ENCODE measurements around the gene STK32B.

Gene STK32B

DNA sequence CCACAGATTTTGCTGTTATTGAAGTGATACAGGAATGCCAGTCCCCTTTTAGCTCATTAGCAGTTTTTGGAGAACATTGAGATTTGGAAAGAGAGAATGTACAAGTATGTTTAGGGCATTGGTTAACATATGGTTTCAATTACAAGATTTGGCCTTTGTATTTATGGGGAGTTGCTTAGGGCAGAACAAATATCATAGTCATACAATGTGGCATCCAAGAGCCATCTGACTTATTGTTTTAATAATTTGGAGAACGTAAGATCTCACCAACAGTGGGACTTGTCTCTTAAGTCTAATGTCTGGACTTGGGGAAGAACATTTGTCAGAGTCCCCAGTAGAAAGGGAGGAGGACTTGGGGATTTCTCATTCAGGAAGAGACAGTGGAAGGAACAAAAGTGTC, 166.1 kb downstream of the STK32B start:
- H3K27me3 ChIP-seq: no peaks in the 10 kb centered on the region
- no peak overlapping the region for H3K27ac ChIP-seq
- H3K36me3 ChIP-seq: no peaks in the 10 kb centered on the region
- H3K4me1 ChIP-seq (ENCODE audit: control insufficient read depth in 1 of 2, insufficient read depth in 1 of 2, low read depth in 1 of 2, low read length in 1 of 2): no peaks in the 10 kb centered on the region
- TF ChIP-seq, protein P1, sequence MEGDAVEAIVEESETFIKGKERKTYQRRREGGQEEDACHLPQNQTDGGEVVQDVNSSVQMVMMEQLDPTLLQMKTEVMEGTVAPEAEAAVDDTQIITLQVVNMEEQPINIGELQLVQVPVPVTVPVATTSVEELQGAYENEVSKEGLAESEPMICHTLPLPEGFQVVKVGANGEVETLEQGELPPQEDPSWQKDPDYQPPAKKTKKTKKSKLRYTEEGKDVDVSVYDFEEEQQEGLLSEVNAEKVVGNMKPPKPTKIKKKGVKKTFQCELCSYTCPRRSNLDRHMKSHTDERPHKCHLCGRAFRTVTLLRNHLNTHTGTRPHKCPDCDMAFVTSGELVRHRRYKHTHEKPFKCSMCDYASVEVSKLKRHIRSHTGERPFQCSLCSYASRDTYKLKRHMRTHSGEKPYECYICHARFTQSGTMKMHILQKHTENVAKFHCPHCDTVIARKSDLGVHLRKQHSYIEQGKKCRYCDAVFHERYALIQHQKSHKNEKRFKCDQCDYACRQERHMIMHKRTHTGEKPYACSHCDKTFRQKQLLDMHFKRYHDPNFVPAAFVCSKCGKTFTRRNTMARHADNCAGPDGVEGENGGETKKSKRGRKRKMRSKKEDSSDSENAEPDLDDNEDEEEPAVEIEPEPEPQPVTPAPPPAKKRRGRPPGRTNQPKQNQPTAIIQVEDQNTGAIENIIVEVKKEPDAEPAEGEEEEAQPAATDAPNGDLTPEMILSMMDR (IDR thresholded peaks at IDR 0.05): no peak
- peaks cover 5% of the 10 kb centered on the region for H3K9me3 ChIP-seq
- no peak overlapping the region for H3K4me3 ChIP-seq (ENCODE audit: low read depth in 1 of 2, low read length in 1 of 2)

DNA sequence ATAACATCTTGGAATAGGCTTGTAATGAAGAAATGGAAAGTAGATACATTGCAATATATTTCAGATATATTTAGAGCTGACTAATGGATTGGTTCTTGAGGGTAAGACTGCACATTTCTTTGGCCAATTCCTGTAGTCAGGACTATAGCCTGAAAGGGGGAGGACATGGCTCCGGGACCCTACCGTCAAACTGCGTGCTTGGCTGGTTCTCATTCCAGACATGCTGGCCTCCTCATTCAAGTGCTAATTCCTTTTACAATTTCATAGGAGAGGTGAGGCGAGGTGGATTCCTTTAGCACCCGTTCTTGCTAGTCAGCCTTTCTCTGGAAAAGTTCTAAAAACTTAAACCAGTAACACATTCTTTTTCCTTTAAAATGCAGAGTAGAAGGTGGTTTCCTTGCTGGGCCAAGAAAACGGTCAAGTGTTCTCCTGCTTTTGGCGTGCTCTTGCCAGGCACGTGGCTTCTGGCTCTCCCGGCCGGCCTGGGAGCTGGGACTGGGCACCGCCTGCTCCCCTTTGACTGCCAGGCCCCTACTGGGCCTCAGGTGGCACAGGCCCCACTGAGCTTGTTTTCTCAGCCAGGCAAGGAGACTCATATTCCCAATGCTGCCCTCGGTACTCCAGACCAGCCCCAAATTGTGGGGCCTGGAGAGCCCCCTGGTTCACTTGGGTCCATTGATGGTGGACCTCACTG, 167.2 kb downstream of the STK32B start:
- TF ChIP-seq, protein P1 (IDR thresholded peaks at IDR 0.05): no peak
- no peaks in the 10 kb centered on the region for H3K36me3 ChIP-seq

DNA sequence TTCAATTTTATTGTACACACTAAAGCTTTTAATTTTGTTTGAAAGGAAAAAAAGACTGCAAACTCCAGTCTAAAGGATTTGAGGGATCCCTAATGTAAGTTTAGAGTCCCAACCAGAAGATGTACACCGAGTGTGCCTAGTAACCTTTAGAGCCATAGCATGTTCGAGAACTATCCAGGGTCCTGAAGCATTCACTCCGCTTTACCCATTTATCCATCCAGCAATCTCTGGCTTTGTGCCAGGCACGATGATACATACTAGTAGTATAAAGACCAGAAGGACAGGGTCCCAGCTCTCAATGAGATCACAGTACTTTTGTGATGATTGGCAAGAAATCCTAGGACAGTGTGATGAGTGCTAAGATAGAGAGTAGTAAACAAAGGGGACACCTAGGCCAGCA, 168.7 kb downstream of the STK32B start:
- Histone ChIP-seq H3K9me3 (peaks cover 5% of the 10 kb centered on the region), H3K4me1 (ENCODE audit: control insufficient read depth in 1 of 2, insufficient read depth in 1 of 2, low read depth in 1 of 2, low read length in 1 of 2) (no peaks in the 10 kb centered on the region), H3K36me3 (no peaks in the 10 kb centered on the region), H3K4me3 (ENCODE audit: low read depth in 1 of 2, low read length in 1 of 2) (no peak overlapping the region), H3K27me3 (no peaks in the 10 kb centered on the region), H3K27ac (no peak overlapping the region)
- TF ChIP-seq, protein P1 (IDR thresholded peaks at IDR 0.05): no peak

More for the DNA sequence above, 167.2 kb downstream of the STK32B start:
- Histone ChIP-seq H3K27ac (no peak overlapping the region), H3K4me1 (ENCODE audit: control insufficient read depth in 1 of 2, insufficient read depth in 1 of 2, low read depth in 1 of 2, low read length in 1 of 2) (no peaks in the 10 kb centered on the region), H3K27me3 (no peaks in the 10 kb centered on the region), H3K9me3 (peaks cover 5% of the 10 kb centered on the region), H3K4me3 (ENCODE audit: low read depth in 1 of 2, low read length in 1 of 2) (no peak overlapping the region)

DNA sequence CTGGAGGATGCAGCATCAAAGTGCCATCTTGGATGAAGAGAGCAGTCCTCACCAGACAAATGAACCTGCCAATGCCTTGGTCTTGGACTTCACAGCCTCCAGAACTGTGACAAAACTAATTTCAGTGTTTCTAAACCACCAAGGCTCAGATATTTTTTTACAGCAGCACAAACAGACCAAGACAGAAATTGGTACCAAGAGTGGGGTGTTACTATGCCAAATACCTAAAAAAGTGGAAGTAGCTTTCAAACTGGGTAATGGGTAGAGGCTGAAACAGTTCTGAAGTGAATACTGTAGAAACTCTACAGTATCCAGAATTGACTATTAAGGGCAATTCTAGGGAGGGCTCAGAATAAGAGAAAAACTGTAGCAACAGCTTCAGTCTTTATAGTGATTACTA, 170.8 kb downstream of the STK32B start:
- TF ChIP-seq, protein P1 (IDR thresholded peaks at IDR 0.05): no peak
- no peaks in the 10 kb centered on the region for H3K4me1 ChIP-seq (ENCODE audit: control insufficient read depth in 1 of 2, insufficient read depth in 1 of 2, low read depth in 1 of 2, low read length in 1 of 2)
- peaks cover 5% of the 10 kb centered on the region for H3K9me3 ChIP-seq
- H3K27ac ChIP-seq: no peak overlapping the region
- no peak overlapping the region for H3K4me3 ChIP-seq (ENCODE audit: low read depth in 1 of 2, low read length in 1 of 2)
- H3K36me3 ChIP-seq: no peaks in the 10 kb centered on the region
- no peaks in the 10 kb centered on the region for H3K27me3 ChIP-seq

DNA sequence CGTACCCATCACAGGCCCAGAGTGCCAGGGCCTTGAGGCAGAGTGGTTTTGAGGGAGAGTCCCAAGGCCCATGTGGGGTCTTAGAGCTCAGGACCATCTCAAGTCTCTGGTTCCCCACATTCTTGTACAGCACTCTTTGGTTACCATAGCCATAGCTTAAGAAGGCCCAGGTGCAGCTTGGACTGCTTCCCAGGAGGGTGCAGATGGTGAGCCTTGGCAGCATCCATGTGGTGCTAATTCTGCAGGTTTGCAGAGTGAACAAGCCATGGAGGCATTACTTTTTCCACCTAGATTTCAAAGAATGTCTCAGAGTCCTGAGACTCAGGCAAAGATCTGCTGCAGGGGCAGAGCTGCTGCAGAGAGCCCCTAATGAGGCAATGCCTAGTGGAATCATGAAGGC, 171.7 kb downstream of the STK32B start:
- no peaks in the 10 kb centered on the region for H3K4me1 ChIP-seq (ENCODE audit: control insufficient read depth in 1 of 2, insufficient read depth in 1 of 2, low read depth in 1 of 2, low read length in 1 of 2)
- H3K36me3 ChIP-seq: no peaks in the 10 kb centered on the region
- no peak overlapping the region for H3K4me3 ChIP-seq (ENCODE audit: low read depth in 1 of 2, low read length in 1 of 2)
- no peaks in the 10 kb centered on the region for H3K27me3 ChIP-seq
- peaks cover 5% of the 10 kb centered on the region for H3K9me3 ChIP-seq
- H3K27ac ChIP-seq: no peak overlapping the region
- TF ChIP-seq, protein P1 (IDR thresholded peaks at IDR 0.05): no peak

All from neutrophil (primary cell).